ENCODE measurements around the gene PSD2. TPM values are rescaled to one million over a fixed set of nuclear protein-coding genes. Genes with fewer than 3 reads are reported as not detected.

PSD2 gene
- total and polyA plus RNA-seq, 10 of the 15 experiments (the other 5 are each of a cell fraction or from before 2014, with no cell fraction given) = 0.02 to 0.14 (median 0.03) TPM; not detected in 5

DNA sequence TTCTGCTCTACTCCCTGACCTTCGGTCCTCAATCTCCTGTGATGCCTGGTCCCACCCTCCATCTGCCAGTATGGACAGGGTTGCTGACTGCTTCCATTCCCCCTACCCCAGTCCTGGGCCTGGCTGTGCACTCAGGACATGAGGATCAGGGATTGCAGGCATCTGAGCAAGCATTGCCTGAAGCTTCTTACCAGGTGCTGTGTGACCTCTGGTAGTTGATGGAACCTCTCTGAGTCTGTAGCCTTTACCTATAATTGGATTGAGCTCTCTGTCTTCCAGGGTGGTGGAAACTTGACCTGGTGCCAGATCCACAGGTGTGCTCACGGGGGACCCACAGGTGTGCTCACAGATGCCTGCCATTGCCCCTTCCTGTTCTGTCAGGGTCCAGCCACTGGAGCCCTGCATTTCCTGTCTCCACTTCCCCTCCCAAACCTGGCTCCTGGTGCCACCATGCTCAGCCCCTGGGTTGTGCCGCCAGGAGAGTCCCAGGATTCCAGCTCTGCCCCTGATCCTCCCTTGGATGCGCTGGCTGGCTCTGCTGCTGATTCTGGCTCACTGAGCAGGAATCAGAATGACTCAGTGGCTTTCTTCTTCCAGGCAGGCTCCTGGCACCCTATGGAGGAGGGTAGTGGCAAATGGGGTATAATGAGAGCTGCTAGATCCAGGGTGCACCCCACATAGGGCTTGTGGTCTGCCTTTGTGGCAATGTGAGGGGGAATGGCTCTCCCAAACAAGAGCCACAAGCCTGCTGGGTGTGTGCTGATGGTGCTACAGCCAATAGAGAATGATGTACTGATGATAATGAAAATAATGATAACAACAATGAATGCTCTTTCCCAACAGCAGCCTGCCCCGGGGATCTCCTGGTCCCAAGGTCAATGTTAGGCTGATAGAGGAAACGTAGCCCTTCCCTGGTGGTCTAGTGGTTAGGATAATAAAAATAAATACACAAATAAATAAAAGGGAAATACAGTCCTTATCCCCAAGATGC is 35.2 kb upstream of the PSD2 start:
- no peak overlapping the region for H3K4me3 ChIP-seq
- FAIRE-seq = no peak
- RAD21 ChIA-PET (ENCODE audit: unreplicated experiment) = interaction anchor here (1.0 to 1.5 kb wide), 3 partner anchors 51 to 125 kb away, joined by 3 read pairs; no protein-coding TSS in a partner anchor
- no peak overlapping the region for H3K27ac ChIP-seq (ENCODE audit: control insufficient read depth, insufficient read depth)
- CTCF ChIA-PET = interaction anchor here (0.8 to 1.2 kb wide), 2 partner anchors 16 to 145 kb away, joined by 4 read pairs; no protein-coding TSS in a partner anchor
- intact Hi-C loops (cut with micrococcal nuclease; ENCODE audit: unreplicated experiment) = no loop called here
- H4K20me1 ChIP-seq (ENCODE audit: control insufficient read depth, insufficient read depth) = no peaks in the 10 kb centered on the region
- no peak overlapping the region for H3K9ac ChIP-seq (ENCODE audit: control insufficient read depth, insufficient read depth, low read length)
- no peaks in the 10 kb centered on the region for H3K36me3 ChIP-seq (ENCODE audit: control insufficient read depth in 2 of 2, insufficient read depth in 2 of 2, low read length in 1 of 2)
- no peak overlapping the region for H2AFZ ChIP-seq (ENCODE audit: control insufficient read depth, low read depth, low read length)
- peaks cover 11 to 20% of the 10 kb centered on the region in 2 experiments for H3K27me3 ChIP-seq (replicated peaks in 1 of 2; ENCODE audit: control insufficient read depth in 2 of 2, insufficient read depth in 2 of 2, low read length in 1 of 2)
- no peaks in the 10 kb centered on the region for H3K79me2 ChIP-seq (ENCODE audit: control insufficient read depth, insufficient read depth, low read length)
- TF ChIP-seq ZNF622 (IDR thresholded peaks at IDR 0.05) (no peak), SMARCA5 (IDR thresholded peaks at IDR 0.05) (peak; percentile 59; the same call in 1 of the 2 replicates)
- TF ChIP-seq, protein P1, sequence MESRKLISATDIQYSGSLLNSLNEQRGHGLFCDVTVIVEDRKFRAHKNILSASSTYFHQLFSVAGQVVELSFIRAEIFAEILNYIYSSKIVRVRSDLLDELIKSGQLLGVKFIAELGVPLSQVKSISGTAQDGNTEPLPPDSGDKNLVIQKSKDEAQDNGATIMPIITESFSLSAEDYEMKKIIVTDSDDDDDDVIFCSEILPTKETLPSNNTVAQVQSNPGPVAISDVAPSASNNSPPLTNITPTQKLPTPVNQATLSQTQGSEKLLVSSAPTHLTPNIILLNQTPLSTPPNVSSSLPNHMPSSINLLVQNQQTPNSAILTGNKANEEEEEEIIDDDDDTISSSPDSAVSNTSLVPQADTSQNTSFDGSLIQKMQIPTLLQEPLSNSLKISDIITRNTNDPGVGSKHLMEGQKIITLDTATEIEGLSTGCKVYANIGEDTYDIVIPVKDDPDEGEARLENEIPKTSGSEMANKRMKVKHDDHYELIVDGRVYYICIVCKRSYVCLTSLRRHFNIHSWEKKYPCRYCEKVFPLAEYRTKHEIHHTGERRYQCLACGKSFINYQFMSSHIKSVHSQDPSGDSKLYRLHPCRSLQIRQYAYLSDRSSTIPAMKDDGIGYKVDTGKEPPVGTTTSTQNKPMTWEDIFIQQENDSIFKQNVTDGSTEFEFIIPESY (IDR thresholded peaks at IDR 0.05) = no peak
- DNase-seq (ENCODE audit: low read depth, low spot score) = no peak
- BruUV-seq (replicated peaks) = no TSS peak
- POLR2A ChIA-PET = no interaction called here
- H3K4me2 ChIP-seq (ENCODE audit: control insufficient read depth, insufficient read depth) = no peak overlapping the region
- WGBS (ENCODE audit: insufficient coverage, insufficient replicate concordance, low lambda C conversion rate, missing lambda C conversion rate) = 16% methylated on average over 6 of the region's 6 CpGs
- no peak for ATAC-seq
- in situ Hi-C loops (cut with MboI) = loop anchor here (5.0 kb wide), 1 partner anchor 128 kb away; no protein-coding TSS in a partner anchor
- SMC1A ChIA-PET (ENCODE audit: uncharacterized antibody, unreplicated experiment) = interaction anchor here (1.4 to 8.7 kb wide), 2 partner anchors 12 to 128 kb away, joined by 3 to 166 read pairs; no protein-coding TSS in a partner anchor
- no peaks in the 10 kb centered on the region for H3K4me1 ChIP-seq (ENCODE audit: control insufficient read depth, insufficient read depth, low read length)
- H3K9me3 ChIP-seq (replicated peaks; ENCODE audit: control insufficient read depth, insufficient read depth, low read length) = no peaks in the 10 kb centered on the region

All from GM12878 (cell line).